GM19395 (cell line): ENCODE measurements around the gene F2.
"Not testable (repeated sequence)": the region's sequence is repeated elsewhere in the genome, so short reads cannot be mapped to it uniquely, and the experiment has no call there.

ENCODE experiments used
- ATAC-seq: cut with Tn5 transposase; IDR thresholded peaks from one replicate; pipeline ENCODE4 v1.9.1; 2021; ENCODE audit warnings: mild to moderate bottlenecking, moderate library complexity; ENCODE audit not compliant: unreplicated experiment

The F2 gene

DNA sequence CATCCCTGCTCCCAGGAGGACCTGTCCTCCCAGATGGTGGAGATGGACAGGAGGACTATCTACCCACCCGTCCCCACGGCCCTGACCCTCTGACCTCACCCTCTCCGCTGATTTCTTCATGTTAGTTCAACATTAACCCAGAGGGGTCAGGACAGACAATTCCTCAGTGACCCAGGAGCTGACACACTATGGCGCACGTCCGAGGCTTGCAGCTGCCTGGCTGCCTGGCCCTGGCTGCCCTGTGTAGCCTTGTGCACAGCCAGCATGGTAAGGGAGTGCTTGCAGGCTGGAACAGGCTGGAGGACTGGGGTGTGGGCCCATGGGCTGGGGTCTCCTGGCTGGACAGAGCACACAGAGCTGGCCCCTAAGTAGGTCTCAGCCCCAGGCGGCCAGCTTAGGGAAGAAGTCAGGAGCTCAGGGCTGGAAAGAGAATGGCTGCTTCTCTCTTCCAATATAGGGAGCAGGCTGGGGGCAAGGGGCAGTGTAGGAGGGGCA, at the start of gene F2:
Gene F2 (plus strand): TSS at position 166 of the 495 bp plus-strand sequence. CDS start 23 bp downstream, at position 189.
- no peak for ATAC-seq

DNA sequence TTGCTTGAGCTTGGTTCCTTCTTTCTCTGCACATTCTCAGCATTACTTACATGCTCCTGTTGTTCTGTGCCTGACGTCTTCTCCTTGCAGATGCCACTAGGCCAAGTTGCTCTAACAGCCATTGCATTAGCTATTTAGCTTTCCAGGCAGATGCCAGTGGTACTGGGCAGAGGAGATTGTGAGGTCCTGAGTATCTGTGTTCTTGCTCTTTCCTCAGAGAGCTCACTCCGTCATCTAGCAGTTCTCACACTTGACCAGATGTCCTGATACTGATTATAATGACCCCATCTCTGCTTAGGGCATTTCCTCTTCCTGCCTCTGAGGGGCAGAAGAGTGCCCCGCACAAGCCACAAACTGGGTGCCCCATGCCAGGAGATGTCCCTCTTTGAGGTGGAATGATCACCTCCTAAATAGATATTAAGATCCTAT, 49.3 kb upstream of the F2 start:
- ATAC-seq = no peak

DNA sequence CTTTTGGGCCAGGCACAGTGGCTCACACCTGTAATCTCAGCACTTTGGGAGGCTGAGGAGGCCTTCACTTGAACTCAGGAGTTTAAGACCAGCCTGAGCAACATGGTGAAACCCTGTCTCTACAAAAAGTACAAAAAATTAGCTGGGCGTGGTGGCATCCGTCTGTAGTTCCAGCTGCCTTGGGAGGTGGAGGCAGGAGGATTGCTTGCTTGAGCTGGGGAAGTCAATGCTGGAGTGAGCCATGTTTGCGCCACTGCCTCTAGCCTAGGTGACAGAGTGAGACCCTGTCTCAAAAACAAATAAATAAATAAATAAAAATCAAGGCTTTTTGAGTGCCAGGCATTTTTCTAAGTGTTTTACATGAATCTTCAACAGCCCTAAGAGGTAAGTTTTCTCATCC, 48.5 kb upstream of the F2 start:
- ATAC-seq = not testable (repeated sequence)

DNA sequence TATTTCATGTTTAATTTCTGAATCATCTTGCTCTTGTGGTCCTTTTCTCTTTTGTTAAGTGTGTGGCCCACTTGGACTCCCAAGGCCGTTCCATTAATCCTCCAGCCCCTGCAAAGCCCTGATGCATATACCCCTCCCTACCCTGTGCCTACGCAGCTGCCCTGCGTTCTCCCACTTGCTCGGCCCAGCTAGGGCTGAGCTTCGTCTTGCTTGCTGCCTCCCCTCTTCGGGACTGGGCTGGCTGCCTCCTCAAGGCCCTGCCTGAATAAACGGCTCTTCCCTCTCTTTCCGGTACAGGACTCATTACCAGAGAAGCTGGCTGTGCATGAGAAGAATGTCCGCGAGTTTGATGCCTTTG, 47.1 kb upstream of the F2 start:
- ATAC-seq = no peak

DNA sequence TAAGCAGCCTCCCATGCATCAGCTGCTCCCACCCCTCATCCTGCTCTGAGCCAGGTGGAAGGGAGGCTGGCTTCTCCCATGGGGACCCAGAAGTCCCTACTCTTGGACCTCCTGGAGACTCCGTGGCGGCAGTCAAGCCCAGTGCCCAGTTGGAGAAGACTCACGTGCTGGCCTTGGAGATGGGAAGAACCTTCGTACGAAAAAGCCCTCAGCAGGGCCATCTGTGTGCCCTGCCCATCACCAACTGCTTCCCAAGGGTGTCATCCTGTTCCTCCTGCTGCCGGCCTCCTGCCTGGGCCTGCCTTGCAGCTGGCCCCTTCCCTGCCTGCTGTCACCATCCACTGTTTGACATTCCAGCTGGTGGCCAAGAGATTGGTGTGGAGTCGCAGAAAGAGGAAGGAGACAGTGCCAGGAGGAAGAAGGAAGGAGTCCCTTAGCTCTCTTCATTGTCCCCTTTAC, 46.6 kb upstream of the F2 start:
- ATAC-seq = no peak

DNA sequence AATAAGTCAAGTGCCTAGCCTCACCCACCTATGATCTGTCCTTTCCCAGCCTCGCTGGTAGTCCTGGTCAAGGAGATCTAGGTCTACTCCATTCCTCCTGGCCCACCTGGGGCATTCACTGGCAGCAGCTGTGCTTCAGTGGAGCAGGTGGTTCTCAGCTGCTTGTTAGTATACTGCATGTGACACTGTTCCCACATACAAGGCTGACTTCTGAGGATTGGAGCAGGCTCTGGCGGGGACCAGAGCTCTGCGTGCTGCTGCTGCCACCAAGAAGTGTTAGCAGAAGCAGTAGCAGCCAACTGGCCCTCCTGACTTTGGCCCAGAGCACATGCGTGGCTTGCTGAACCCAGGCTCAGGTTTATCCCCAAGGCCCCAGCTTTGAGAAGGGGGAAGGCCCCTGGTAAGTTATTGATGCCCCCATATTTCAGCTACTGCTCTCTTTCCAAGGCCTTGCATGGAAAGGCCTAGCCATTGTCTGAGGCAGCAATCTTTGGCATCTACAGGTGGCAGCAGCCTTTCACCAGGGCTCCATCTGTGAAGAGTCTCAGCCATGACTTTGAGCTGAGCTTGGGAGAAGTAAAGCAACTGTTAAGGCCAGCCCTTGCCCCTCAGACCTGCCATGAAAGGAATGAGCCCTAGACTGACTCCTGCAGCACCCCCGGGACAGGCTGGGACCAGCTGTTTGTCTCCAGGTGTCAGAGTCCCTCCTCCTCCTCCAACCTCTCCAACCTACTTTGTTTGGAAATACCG, 45.1 kb upstream of the F2 start:
- no peak for ATAC-seq

DNA sequence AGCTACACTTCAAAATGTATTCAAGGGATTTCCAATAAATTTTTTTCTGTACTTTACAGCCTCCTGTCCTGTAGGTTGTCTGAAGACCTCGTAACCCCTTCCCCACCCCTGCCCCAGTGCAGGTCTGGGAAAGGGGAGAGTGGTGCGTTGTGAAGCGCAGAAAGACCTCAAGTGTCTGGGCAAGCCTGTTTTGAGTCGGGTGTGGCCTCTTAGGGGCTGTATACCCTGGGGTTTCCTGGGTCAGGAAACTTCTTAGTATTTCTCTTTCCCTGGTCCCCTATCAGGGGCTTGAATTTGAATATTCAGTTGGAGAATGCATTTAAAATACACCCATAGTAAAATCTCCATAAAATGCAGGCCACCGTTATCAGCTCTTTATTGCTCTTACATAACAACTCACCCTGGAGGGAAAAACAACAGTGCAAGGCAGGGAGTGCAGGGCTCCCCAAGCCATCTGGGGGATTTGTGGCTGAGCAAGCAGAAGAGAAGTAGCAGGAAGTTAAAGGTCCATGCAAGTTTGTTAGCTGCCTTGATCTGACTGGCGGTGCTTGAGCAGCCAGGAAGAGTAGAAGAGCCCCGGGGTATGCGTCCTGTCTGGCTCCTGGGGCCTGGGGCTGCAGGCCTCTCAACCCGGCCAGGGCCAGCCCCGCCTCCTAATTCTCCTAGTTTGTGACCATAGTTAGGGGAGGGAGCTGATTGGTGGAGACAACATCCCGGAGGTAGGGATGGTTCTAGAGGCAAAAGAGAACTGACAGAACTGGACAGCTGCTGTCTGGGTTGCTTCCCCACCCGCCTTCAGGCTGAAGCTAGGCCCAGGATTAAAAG, 44.3 kb upstream of the F2 start:
- ATAC-seq = no peak

DNA sequence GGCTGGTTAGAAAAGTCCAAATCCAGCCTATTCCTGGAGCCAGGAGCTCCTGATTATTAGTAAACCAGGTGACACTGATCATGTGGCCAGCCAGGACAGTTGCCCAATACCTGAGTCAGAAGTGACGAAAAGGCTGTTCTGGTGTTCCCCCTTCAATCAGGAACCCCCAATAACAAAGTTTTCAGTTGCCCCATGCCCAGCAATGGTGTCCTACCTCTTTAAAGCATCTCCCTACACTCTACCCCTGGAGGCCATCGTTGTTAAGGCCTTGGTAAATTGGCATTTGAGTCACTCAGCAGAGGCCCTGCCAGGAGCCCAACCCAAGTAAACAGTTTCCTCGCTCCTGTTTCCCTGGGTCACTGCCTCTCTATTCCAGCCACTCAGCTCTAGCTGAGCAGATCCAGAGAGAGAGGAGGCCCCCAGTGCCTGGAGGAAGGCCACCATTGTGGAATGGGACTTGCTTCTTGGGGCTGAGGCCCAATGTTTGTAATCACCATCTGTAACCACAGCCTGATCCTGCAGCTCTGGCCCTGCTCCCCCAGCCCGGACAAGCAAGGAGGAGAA, 43.6 kb upstream of the F2 start:
- ATAC-seq = no peak

DNA sequence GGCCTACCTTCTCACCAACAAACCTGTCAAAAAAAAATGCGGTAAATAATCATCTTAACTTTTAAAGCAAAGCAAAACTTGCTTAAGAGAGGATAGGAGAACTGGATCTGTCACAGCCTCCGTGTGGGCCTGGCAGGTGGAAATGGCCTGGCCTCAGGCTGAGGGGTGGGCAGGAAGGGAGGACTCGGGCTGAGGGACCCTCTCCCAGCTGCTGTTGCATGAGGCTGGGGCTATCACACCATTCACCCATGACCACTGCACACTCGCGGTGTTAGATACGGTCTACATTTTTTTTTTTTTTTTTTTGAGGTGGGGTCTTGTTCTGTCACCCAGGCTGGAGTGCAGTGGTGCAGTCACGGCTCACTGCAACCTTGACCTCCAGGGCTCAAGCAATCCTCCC, 43.1 kb upstream of the F2 start:
- ATAC-seq = no peak

DNA sequence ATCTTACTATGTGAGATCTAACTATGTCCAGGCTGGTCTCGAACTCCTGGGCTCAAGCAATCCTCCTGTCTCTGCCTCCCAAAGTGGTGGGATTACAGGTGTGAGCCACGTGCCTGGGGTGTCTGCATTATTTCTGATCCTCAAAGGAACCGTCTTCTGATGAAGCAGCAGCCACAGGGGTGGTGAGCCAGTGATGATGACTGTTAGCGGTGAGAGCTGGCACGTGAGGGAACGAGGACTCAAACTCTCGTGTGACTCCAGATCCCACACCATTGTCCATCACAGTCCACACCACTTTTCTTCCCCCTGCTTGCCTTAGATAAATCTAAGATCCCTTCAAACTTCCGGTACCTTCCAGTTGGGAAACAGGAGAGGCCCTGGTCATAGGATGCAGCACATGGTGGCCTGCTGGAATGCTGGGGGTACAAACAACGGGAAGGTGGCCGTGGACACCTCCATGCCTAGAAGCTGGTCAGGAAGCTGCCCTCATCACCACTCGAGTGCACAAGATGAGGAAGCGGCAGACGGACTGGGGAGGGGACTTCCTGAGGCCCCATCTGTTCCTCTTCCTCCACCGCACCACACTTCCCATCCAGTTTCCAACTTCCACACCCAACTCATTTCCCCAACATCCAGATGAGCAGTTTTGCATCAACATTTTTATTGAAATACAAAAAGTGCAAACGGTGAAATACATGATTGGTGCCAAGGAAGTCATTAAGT, 42.4 kb upstream of the F2 start:
- no peak for ATAC-seq

DNA sequence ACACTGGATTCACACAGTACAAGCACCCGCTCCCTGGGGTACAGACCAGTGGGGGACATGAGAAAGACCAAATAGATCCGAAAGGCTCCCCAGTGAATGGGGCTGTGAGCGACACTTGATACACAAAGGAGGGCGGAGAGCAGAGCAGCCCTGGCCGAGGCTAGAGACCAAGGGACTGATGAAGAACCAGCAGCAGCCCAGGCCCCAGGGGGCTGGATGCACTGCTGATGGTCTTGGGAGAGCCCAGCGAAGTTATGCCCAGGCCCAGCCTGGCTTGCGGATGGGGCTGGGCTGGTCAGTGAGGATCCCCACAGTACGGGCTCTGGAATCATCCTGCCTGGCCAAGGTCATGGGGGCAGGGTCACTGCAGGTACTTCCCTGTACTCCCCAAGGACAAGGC, 41.8 kb upstream of the F2 start:
- ATAC-seq = no peak

DNA sequence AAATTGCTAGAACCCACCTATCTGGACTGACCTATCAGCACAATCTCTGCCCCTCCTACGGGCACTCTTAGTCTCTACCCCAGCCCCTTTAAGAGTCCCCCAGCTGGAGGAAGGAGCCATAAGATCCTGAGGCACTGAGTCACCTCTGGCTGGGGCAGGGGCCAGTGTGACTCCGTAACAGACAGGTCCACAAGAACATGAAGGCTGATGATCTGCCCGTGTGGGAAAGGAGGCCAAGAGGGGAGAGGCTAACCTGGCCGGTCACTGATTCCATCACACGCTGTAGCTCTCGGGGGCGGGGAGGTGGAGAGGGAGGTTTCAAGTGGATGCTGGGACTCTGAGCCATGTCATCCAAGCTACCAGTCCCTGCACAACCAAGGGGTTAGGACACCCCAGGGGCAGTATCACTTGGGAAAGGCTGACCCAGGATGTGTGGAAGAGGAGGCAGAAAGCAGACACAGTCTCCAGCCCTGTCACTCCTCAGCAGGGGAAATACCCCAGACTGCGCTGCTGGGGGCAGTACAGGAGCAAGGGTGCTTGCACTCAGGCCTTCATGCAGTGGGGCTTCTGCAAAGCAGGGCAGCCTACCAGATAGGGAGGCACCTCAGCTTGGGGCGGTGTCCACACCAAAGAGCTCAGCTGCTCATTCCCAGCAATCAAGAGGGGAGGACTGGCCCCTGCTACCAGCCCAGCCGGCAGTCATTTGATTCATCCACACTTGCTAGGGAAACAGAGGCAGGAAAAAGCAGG, 40.8 kb upstream of the F2 start:
- no peak for ATAC-seq

DNA sequence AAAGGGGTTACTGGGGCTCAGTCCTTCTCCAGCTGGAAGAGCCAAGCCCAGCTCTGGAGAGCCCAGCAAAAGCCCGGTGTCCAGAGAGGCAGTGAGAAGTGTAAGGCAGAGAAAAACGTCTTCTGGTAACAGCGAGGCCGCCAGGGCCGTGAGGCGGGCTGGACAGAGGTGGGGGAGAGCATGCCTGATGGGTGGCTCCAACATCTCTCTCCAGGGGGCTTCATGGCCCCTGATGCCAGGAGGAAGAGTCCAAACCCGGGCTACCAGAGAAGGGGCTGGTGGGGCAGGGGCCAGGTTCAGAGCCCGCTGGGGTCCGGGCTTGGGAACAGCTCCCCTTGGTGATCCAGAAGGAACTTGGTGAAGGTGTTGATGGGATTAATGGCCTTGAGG, 40.3 kb upstream of the F2 start:
- no peak for ATAC-seq

DNA sequence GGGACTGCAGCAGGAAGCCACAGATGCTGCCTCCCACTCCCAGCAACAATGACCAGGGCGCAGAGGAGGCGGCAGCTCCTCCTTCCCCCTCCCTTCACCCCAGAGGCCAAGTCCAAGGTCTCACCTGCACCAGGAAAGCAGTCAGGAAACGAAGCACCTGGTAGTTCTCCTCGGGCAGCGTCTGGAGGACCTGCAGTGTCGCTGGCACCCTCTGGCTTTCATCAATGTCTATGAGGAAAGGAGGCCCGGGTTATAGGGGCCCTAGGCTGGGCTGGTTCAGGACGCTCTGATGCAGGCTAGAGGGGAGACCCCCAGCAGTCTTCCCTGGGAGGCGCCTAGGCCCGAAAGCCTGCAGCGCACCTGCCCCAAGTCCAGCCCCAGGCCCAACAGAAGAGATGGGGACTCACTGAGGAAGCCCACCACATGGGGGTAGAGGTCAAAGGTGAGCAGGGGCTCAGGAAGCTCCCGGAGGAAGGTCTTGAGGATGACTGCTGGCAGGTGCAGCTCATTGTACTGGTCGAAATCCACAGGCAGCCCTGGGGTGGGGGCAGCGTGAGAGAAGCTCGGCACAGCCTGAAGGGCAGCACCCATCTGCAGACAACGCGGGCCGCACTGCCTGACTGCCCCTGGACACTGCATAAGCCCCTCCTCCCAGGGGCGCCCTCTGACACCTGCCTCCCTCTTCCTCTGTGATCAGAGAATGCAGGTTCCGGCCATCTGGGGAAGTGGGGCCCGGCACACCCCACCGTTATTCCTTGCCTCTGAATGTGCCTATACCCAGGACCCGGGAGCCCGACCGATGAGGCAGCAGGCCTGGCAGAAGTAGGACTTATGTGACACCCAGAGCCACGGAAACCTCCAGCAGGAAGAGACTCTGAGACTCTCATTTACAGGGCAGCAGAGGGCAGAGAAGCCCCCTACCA, 39.5 kb upstream of the F2 start:
- no peak for ATAC-seq

DNA sequence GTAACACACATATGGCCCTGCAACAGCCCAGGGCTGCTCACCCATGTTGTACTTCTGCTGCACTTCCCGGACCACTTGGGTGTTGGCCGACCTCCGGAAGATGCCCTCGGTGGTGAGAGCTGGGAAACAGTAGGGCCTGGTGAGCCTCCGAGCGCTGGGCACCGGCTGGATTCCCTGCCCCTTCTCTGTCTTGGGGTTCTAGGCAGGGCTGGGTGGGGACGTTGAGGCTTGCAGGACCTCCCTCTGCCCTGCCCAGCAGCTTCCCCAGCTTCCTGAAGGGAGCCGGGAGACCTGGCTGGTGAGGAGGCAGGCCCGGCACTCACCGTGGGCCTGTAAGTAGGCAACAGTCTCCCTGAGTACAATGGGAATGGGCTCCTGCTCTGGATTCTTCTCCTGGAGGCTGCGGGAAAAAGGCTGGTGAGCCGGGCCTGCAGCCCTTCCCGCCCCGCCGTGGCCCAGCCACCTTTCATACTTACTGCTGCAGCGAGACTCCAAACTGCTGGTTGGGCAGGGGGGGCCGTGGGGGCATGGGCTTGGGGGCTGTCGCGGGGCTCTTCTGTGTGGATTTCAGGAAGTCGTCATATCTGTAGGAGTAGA, 38.8 kb upstream of the F2 start:
- ATAC-seq = no peak

DNA sequence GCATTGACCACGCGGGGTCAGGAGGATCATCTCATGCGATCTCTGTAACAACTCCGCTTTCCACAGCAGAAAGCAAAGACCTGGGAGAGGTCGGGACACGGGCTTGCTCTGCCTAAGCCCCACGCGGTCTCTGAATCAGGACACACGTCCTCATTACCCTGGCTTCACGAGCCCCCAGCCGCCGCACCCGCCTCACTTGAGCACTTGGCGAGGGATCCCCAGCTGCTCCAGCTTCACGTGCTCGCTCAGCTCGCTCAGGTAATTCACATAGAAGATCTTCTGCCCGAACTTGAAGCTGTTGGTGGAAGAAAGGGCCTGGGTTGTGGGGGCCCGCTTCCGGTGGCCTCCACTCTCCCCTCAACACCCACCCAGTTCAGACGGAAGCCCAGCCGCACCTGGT, 38.2 kb upstream of the F2 start:
- ATAC-seq = no peak

DNA sequence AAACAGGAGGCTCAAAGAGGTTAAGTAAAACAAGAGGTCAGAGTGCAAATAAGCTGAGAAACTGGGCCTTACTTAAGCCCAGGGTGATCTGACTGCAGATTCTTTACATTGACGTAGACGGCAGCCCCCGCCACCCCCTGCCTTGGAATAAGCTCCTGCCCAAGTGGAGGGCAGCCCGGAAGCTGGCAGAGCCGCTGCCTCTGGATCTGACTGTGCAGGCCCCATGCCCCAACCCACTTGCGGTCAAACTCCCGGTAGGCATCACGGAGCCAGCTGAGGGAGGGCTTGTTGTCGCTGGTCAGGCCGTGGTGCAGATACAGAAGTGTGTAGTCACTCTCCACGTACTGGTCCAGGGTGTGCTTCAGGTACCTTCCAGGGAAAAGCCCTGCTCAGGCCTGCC, 37.2 kb upstream of the F2 start:
- no peak for ATAC-seq

DNA sequence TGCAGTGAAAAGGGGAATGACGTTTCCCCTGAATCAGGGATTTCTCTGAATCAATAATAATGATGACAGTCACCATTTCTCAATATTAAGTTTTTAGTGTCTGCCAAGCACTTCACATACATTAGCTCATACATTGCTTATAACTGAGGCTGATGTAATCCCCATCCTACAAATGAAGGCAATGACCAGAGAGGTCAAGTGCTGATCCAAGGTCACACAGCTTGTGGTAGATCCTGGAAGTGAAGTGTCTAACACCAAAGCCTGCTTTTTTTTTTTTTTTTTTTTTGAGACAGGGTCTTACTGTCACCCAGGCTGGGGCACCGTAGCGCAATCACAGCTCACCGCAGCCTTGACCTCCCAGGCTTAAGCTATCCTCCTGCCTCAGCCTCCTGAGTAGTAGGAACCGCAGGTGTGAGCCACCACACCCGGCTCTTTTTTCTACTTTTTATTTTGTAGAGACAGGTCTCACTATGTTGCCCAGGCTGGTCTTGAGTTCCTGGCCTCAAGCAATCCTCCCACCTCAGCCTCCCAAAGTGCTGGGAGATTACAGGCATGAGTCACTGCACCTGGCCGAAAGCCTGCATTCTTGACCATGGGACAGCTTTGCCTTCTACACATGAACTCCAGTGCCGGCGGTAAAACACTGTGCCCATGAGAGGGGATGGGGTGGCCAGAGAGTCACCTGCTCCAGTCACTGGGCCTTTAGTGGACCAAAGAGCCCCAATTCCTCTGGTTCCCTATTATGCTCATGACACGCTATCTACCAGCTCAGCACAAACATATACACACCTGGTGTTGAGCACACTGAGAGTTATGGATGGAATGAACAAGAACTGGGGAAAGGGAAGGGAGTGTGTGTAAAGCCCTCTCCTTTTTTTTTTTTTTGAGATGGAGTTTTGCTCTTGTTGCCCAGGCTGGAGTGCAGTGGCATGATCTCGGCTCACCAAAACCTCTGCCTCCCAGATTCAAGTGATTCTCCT, 36.0 kb upstream of the F2 start:
- ATAC-seq = no peak
